Esophagus muscularis mucosa (tissue), 4 donors: Measurements from ENCODE around the gene TESK2.

Experiments
- CTCF ChIP-seq, 3 experiments: fragments of 200-600 bp in 2 of 3; fragments of 450-650 bp in 1 of 3; sonication (generic) in 2 of 3; IDR thresholded peaks; one replicate each; pipeline ENCODE4 v1.5.1; 2017 to 2019; ENCODE audit warnings: antibody characterized with exemption in 3 of 3, mild to moderate bottlenecking in 2 of 3, moderate library complexity in 1 of 3
- EP300 ChIP-seq: sonication (generic); formaldehyde crosslinking; IDR thresholded peaks from one replicate; pipeline ENCODE4 v1.6.1; 2017; ENCODE audit warnings: antibody characterized with exemption
- POLR2A ChIP-seq: fragments of 450-650 bp; IDR thresholded peaks from one replicate; pipeline ENCODE4 v1.6.1; 2017; ENCODE audit warnings: antibody characterized with exemption, moderate library complexity, mild to moderate bottlenecking, low read depth
- POLR2AphosphoS5 ChIP-seq, 2 donors: sonication (generic); formaldehyde crosslinking; IDR thresholded peaks; one replicate each; pipeline ENCODE4 v1.6.1; 2017; ENCODE audit warnings: antibody characterized with exemption in 2 of 2

GRCh38 chr1:45411510-45411899, 79.5 kb downstream of the TESK2 start:
- TF ChIP-seq CTCF (IDR thresholded peaks at IDR 0.05) (no peak), EP300 (no peak), POLR2AphosphoS5 (IDR thresholded peaks at IDR 0.05) (no peak), POLR2A (no peak)
